ENCODE data around the gene MYO9B.
"Not testable (repeated sequence)": the region's sequence is repeated elsewhere in the genome, so short reads cannot be mapped to it uniquely, and the experiment has no call there.

The MYO9B gene

DNA sequence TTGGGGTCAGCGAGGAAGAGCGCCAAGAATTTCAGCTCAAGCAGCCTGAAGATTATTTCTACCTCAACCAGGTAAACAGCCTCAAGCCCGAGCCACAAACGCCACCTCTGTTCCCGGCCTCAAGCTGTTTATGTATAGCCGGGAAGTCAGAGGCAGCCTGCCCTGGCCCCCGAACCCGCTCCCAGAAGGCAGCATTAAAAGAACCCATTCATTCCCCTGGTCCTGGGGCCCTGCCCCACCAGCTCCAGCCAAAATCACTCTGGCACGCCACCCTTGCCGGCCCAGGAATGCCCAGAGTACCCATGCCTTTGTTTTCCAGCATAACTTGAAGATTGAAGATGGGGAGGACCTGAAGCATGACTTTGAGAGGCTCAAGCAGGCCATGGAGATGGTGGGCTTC lies 78.4 kb downstream of the MYO9B start:
- DNase-seq, result no peak

DNA sequence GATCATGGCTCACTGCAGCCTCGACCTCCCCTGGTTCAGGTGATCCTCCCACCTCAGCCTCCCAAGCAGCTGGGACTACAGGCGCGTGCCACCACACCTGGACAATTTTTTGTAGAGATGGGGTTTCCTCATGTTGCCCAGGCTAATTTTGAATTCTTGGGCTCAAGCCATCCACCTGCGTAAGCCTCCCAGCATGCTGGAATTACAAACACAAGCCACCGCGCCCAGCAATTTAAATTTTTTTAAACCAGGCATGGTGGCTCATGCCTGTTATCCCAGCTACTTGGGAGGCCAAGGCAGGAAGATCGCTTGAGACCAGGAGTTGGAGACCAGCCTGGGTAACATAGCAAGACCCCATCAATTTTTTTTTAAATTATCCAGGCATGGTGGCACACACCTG lies 79.7 kb downstream of the MYO9B start:
- DNase-seq, result no peak

DNA sequence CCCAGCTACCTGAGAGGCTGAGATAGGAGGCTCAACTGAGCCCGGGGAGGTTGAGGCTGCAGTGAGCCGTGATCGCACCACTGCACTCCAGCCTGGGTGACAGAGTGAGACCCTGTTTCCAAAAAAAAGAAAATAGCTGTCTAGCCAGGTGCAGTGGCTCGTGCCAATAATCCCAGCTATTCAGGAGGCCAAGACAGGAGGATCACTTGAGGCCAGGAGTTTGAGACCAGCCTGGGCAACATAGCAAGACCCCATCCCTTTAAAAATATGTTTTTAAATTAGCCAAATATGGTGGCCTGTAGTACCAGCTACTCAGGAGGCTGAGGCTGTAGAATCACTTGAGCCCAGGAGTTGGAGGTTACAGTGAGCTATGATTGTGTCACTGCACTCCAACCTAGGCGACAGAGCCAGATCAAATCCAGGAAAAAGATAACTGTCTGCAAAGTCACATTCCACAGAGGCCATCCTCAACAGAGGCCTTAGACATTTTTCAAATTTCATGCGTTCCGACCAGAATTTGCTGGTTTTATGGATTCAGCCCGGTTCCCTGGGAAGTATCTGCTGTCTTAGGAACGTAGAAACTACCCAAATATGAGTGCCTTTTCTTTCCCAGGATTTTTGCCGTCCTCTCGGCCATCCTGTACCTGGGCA lies 80.8 kb downstream of the MYO9B start:
- no peak for DNase-seq

DNA sequence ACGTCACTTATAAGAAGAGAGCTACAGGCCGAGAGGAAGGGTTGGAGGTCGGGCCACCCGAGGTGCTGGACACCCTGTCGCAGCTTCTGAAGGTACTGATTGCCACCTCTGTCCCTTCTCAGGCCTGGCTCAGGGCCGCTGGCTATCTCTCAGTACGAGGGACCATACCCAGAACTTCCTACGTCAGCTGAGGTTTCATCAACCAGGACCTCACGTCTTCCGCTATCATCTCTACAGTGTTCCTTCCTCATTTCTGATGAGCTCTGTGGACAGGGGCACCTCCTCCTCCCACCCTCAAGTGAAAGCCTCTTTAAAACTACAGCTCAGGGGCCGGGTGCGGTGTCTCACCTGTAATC lies 81.3 kb downstream of the MYO9B start:
- DNase-seq, result no peak

DNA sequence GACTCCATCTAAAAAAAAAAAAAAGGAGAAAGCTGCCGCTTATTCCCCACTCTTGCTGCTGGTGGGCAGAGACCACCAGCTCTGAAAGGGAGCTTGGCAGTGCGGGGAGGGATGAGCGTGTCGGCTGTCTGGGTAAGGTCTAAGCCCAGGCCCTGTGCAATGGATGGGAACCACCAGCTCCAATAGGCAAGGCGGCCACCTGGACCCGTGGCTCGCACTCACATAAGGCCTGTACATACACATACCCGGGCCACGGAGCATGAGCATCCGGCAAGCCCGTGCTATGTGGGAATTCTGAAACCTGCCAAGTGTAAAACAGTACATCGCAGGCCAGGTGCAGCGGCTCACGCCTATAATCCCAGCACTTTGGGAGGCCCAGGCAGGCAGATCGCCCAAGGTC lies 83.0 kb downstream of the MYO9B start:
- no peak for DNase-seq

DNA sequence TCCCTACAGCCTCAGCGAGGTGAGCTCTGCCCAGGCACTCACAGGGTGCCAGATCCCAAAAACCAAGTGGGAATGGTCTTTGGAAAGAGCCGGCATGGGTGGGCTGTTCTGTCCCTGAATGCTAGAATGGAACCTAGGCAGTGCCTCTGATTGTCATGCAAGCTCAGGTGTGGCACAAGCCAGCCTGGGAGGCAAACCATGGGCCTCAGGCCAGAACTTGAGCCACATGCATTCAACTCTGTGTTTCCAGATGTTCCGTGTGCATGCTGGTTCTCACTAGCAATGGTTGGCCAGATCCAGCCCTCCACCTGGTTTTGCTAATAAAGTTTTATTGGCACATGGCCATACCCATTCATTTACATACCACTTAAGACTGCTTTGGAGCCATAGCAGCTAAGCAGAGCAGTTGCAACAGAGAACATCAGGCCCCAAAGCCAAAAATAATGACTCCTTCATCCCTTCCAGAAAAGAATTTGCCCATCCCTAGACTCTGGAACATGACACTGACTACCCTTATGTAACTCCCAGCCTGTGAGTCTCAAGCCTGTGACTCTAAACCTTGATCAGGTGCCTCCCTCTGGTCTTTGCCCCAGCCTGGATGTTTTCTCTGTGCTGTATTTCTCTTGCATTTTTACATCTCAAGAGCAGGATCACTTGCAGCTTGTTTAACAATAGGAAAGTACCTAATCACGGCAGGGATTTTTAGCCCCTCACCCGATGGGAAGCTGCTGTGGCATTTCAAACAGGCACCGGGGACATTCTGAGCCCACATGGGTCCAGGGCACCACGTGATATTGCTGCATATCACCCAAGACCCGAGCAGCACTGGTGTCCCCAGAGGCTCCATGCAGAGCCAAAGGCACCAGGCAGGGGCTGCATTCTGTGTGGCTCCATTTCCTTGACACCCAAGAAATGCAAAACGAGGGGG lies 84.2 kb downstream of the MYO9B start:
- DNase-seq, result no peak

DNA sequence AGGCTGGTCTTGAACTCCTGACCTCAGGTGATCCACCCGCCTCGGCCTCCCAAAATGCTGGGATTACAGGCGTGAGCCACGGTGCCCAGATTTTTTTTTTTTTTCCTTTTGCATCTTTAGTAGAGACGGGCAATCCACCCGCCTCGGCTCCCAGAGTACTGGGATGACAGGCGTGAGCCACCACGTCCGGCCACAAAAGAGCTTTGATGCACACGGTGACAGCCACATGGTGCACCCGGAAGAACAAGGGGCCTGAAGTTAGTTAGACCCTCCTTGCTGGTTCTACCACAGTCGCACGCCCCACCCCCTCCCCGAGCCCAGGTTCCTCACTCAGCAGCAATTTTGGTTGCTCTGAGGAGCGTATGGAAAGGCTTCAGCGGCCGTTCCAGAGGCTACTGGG lies 85.3 kb downstream of the MYO9B start:
- no peak for DNase-seq

DNA sequence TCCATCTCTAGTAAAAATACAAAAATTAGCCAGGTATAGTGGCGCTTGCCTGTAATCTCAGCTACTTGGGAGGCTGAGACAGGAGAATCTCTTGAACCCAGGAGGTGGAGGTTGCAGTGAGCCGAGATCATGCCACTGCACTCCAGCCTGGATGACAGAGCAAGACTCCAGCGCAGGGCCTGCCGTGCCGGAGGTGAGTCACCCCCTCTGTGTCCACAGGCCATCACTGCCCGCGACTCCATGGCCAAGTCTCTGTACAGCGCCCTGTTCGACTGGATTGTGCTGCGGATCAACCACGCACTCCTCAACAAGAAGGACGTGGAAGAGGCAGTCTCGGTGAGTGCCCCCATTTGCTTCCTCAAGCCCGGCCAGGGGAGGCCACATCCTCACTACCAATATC lies 86.6 kb downstream of the MYO9B start:
- not testable (repeated sequence) for DNase-seq

DNA sequence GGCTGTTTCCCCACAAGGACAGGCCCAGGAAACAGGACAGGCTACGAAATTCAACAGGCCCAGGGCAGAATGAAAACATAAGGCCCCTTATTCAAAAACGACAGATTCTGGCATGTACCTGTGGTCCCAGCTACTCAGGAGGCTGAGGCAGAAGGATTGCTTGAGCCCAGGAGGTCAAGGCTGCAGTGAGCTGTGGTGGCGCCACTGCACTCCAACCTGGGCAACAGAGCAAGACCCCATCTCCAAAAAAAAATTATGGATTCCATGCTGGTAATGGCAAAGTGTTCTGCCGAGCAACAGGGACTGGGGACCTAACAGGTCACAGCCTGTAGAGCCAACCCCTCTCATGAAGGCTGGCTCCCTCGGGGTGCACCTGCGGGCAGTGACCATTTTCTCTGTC lies 87.0 kb downstream of the MYO9B start:
- DNase-seq, result no peak

DNA sequence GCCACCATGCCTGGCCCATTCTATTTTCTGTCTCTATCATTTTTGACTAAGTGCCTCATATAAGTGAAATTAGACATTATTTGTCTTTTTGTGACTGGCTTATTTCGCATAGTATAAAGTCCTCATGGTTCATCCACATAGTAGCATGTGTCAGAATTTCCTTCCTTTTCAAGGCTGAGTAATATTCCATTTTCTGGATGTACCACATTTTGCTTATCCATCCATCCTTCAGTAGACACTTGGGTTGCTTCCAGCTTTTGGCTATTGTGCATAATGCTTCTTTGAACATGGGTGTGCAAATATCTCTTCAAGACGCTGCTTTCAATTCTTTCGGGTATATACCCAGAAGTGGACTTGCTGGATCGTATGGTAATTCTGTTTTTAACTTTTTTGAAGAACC lies 88.1 kb downstream of the MYO9B start:
- DNase-seq, result no peak

DNA sequence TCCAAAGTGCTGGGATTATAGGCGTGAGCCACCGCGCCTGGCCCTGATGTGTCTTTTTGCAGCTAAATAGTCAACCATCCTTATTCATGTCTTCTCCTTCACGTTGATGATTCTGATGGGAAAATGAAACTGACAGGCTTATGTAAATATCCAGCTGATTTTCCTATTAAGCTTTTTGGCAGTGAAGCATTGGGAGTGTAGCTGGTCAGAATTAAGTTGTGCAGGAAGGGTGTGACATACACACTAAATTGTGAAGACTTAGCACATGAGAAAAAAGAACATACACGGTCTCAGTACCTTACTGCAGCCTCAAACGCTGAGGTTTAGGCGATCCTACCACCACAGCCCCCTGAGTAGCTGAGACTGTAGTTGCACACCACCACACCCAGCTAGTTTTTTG lies 89.1 kb downstream of the MYO9B start:
- DNase-seq, result no peak

DNA sequence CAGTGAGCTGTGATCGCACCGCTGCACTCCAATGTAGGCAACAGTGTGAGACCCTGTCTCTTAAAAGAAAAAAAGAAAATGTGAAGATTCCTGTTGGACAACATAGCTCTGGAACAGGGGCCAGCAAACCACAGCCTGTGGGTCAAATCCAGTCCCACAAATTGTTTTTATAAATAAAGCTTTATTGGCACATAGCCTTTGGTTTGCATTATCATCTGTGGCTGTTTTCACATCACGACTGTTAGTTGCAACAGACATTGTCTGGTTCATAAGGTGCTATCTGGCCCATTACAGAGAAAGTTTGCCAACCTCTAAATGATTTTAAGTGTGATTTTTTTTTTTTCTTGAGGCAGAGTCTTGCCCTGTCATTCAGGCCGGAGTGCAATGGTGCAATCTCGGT lies 90.1 kb downstream of the MYO9B start:
- no peak for DNase-seq

DNA sequence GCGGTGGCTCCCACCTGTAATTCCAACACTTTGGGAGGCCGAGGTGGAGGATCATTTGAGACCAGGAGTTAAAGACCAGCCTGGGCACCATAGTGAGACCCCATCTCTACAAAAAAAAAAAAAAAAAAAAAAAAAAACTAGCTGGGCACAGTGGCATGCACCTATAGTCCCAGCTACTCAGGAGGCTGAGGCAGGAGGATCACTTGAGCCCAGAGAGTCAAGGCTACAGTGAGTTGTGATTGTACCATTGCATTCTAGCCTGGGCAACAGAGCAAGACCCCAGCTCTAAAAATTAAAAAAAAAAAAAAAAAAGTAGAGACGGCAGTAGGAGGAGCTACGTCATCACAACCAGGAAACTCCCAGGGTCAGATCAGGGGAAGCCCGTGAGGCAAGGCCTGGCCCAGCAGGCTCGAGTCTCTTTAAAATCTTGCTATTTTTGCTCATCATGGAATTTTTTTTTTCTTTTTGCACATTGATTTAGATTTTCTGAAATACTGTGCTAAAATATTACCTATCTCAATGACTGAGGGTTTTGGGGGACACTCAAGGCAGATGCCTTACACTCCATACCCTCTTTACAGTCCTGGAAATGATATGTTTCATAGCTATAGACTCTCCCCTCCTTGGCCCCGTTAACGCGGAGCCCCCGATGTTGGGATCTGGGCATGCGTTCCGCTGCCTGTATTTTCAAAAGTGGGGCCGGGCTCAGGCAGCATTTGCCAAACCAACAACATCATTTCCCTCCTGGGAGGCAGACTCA lies 95.1 kb downstream of the MYO9B start:
- DNase-seq, result no peak

DNA sequence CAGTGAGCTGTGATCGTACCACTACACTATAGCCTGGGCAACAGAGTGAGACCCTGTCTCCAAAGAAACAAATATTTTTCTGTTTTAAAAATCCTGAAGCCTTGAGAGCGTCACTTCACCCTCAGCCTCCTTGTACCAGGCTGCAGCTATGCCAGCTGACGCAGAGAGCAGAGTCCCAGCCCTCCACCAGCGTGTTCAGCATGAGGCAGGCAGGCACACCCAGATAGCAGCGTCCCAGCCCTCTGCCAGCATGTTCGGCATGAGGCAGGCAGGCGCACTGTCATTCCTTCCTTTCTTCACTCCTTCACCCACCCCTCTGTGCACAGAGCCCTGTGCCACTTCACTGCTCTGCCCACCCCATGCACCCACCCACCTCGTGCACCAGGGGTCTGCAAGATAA lies 96.3 kb downstream of the MYO9B start:
- no peak for DNase-seq

DNA sequence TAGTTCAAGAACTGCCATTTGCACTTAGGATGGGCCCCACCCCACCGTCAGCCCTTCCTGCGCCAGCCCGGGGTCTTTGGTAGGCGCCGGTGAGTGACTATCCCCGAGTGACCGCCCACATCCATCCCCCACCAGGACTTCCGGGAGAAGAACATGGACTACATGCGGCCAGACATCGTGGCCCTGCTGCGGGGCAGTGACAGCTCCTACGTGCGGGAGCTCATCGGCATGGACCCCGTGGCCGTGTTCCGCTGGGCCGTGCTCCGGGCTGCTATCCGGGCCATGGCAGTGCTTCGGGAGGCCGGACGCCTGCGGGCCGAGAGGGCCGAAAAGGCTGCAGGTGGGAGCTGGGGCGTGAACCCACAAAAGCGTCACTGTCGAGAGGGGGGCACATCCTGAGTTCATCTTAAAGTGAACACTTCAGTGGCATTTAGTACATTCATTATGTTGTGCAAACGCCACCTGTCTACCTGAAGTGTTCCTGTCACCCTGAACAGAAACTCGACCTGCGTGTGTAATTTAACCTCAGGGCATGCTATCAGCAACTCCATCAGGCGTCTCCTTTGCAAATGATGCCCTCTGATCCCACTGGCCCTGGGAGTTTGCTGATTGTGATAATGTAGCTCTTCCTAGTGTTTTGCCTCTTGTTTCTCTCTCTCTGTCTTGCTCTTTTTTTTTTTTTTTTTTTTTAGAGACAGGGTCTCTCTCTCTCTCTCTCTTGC lies 97.2 kb downstream of the MYO9B start:
- DNase-seq, result no peak

DNA sequence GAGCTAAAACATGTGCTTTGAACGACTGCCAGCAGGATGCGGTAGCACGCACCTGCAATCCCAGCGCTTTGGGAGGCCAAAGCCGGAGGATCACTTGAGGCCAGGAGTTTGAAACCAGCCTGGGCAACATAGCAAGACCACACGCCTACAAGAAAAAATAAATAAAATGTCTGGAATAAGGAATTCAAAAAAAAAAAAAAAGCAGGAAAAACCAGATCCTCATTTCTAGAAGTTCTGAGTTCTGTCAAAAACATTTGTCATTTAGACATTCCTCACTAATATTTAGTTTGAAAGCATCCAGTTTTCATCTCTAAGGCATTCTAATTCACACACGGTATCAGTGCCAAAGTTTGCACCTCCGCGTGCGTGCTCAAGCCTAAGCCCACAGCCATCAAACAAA lies 102.7 kb downstream of the MYO9B start:
- DNase-seq, result no peak

DNA sequence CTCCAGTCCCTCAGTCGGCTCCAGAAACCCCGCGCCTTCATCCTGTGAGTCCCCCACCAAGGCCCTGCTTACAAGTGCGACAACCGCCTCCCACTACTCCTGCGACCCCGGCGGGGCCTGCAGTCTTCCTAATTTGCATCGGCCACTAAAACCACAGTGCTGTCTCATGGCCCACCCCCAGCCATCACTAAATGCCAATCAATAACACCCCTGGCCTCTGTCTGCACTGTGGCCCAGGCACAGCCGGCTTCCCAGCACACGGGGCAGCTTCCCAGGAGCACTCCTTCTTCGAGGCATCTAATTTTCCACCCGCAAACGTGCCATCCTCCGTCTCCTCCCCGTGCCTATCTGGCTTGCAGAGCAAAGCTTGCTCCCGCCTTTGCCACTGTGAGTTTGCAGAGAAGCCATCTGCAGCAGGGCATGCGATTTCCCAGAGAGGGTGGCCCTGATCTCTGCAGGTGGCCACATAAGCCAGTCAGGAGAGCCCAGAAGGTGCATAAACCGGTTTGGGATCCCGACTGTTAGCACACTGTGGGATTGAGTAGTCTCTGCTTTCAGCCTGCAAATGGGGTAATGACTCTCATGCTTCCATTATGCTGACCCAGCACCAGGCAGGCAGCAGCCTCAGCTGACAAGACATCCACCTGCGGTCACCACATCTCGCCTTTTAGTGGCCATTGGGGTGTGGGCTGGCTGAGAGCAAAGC lies 105.6 kb downstream of the MYO9B start:
- DNase-seq, result no peak

DNA sequence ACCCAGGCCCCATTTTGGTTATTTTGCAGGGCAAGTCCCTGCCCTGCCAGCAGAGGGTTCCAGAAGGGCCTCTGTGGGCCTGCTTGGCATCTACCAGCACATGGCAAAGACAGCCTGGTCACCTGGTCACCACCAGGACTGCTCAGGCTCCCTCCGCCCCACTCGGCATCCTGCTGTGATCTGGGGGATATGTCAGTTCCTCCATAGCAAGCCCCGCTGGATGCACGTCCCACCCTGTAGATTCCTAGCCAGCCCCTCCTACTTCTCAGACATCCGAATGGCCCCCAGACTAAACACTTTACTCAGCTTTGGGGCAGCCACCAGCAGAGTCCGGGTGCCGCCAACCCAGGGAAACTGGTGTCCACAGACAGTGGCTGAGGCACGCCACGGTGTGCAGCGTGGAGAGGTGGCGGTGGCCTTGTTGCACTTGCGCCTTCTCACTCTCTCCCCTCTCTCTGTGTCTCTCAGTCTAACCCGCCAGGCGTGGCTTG lies 107.7 kb downstream of the MYO9B start:
- DNase-seq, result peak in 1 of 2 experiments; percentile 6

DNA sequence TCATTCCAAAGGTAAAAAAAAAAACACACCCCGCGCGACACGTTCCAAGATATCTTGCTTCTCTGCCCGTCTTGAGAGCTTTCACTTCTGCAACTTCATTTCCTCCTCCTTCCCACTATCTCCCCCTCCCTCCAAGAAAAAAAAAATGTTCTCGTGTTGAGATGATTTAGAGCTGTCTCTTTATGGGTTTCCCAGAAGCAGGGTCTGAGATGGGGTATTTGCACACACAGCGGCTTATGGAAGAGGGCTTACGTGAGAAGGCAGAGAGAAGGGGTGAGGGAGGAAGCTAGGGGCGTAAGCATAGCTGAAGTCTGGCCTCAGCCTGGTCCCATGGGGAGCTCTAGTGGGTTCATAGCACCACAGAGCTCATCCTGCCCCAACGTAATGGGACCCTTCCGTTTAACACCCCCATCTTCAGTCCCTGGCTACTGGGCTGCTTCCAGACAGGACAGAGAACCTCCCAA lies 108.3 kb downstream of the MYO9B start:
- DNase-seq, result no peak

DNA sequence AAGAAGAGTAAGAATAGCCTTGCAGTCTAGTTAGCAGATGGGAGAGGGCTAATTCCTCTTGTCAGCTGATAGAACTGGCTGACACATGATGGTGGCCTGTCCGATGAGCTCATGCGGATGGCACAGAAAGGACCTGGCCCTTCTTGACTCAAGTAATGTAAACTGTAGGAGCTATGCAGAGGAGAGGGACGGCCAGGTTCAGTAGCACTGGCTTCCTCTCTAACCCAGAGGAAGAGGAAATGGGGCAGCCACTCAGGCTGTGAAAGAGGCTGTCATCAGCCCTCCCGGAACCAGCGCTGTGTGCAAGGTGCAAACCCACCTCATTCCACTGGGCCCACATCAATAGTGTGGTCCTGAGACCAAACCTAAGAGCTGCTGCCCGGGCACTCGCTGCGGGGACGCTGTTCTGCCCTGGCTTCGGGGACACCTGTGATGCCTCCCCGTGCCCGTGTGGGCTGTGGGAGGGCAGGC lies 108.8 kb downstream of the MYO9B start:
- DNase-seq, result peak in 1 of 2 experiments; percentile 17

DNA sequence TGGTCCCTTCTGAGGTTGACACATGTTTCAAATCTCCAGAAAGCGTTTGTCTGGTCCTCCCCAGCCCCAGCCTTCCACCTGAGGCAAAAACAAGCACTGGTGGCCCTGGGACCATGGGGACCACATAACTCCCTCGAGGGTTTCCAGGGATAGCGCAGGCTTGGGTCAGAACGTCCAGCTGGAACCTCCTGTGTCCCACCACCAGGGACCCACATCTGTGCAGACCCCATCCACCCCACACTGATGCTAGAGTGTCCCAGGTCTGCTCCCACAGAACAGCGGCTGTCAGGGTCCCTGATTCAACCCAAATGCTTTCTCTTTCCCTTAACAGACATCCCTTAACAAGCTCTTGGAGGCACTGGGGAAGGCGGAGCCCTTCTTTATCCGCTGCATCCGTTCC lies 110.0 kb downstream of the MYO9B start:
- no peak for DNase-seq

DNA sequence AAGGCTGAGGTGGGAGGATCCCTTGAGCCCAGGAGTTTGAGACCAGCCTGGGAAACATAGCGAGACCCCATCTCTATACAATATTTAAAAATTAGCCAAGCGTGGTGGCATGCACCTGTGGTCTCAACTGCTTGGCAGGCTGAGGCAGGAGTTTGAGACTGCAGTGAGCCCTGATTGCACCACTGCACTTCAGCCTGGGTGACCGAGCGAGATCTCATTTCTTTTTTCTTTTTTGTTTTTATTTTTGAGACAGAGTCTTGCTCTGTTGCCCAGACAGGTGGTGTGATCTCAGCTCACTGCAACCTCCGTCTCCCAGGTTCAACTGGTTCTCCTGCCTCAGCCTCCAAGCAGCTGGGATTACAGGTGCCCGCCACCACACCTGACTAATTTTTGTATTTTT lies 116.2 kb downstream of the MYO9B start:
- not testable (repeated sequence) for DNase-seq

Data from activated CD4-positive, alpha-beta T cell treated with anti-CD3 and anti-CD28 coated beads, Interleukin-2, amount 50 U/mL, for 4 hours (primary cell).